GM19043 (cell line): Measurements from ENCODE around the gene UVRAG.
A peak's percentile ranks its signal among the peaks of the same experiment; 100 is the strongest.
"Not testable (repeated sequence)": the region's sequence is repeated elsewhere in the genome, so short reads cannot be mapped to it uniquely, and the experiment has no call there.

Experiments used
- ATAC-seq: cut with Tn5 transposase; IDR thresholded peaks from one replicate; pipeline ENCODE4 v1.9.1; 2021; ENCODE audit warnings: low read depth; ENCODE audit not compliant: unreplicated experiment

UVRAG gene

GRCh38 chr11:75873417-75874221 lies 58.6 kb downstream of the UVRAG start:
- peak; percentile 65 for ATAC-seq

GRCh38 chr11:75874684-75875341 lies 59.8 kb downstream of the UVRAG start:
- ATAC-seq: no peak

GRCh38 chr11:75877327-75877726 lies 62.3 kb downstream of the UVRAG start:
- not testable (repeated sequence) for ATAC-seq

GRCh38 chr11:75877931-75878330 lies 62.9 kb downstream of the UVRAG start:
- ATAC-seq: not testable (repeated sequence)

GRCh38 chr11:75878933-75879332 lies 63.9 kb downstream of the UVRAG start:
- no peak for ATAC-seq

GRCh38 chr11:75879737-75880136 lies 64.7 kb downstream of the UVRAG start:
- ATAC-seq: no peak

GRCh38 chr11:75880343-75880742 lies 65.3 kb downstream of the UVRAG start:
- ATAC-seq: not testable (repeated sequence)

GRCh38 chr11:75884321-75884720 lies 69.3 kb downstream of the UVRAG start:
- ATAC-seq: no peak

GRCh38 chr11:75888416-75888815 lies 73.4 kb downstream of the UVRAG start:
- no peak for ATAC-seq

GRCh38 chr11:75891947-75892739 lies 77.1 kb downstream of the UVRAG start:
- no peak for ATAC-seq

GRCh38 chr11:75893251-75893650 lies 78.2 kb downstream of the UVRAG start:
- no peak for ATAC-seq

- ATAC-seq: no peak
These were observed 79.1 kb downstream of the UVRAG start for GRCh38 chr11:75894036-75894585.

GRCh38 chr11:75896843-75897419 lies 81.9 kb downstream of the UVRAG start:
- no peak for ATAC-seq

GRCh38 chr11:75898871-75899270 lies 83.9 kb downstream of the UVRAG start:
- ATAC-seq: no peak

GRCh38 chr11:75899806-75900205 lies 84.8 kb downstream of the UVRAG start:
- no peak for ATAC-seq

- no peak for ATAC-seq
These were observed 85.8 kb downstream of the UVRAG start for GRCh38 chr11:75900848-75901247.

GRCh38 chr11:75902631-75903030 lies 87.6 kb downstream of the UVRAG start:
- no peak for ATAC-seq

GRCh38 chr11:75903276-75903675 lies 88.3 kb downstream of the UVRAG start:
- no peak for ATAC-seq

GRCh38 chr11:75905434-75905833 lies 90.4 kb downstream of the UVRAG start:
- no peak for ATAC-seq

- no peak for ATAC-seq
These were observed 93.0 kb downstream of the UVRAG start for GRCh38 chr11:75907906-75908527.
